Measurements from ENCODE around the gene CD34.

DNA sequence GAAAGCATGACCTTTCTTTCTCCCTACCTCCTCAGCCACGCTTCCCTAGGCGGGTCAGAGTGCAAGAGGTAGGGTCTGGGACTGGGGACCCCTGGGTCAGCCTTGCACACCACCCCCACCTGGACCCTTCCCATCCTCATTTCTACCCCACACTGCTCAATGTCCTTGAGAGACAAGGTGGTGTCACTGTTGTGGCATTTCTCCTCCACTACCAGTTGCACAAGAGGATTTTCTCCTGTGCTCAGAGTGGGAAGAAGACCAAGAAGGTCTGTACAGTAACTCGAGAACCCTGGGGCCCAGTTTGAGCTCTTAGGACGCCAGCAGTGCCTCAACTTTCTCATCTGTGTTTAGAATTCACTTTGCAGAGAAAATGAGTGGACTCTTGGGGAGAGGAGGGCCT, 49.4 kb upstream of the CD34 start:
- TF ChIP-seq CTCF (IDR thresholded peaks at IDR 0.05) (no peak), POLR2A (IDR thresholded peaks at IDR 0.05) (no peak)

All from uterus (tissue), 2 donors.